Thyroid gland (tissue), 4 donors: ENCODE results near the gene HHIP.

Source experiments
- POLR2A ChIP-seq, 2 donors: fragments of 450-650 bp; IDR thresholded peaks; one replicate each; pipeline ENCODE4 v1.6.1; 2017; ENCODE audit warnings: antibody characterized with exemption in 2 of 2, mild to moderate bottlenecking in 2 of 2, moderate library complexity in 1 of 2
- TF ChIP-seq, protein P1 (sequence below), 6 experiments: fragments of 200-600 bp in 3 of 6; fragments of 450-650 bp in 3 of 6; sonication (generic) in 3 of 6; IDR thresholded peaks; one replicate each; pipeline ENCODE4 v1.5.1; 2016 to 2019; ENCODE audit warnings: antibody characterized with exemption in 6 of 6, mild to moderate bottlenecking in 2 of 6, inconsistent platforms in 1 of 6, moderate library complexity in 1 of 6

DNA sequence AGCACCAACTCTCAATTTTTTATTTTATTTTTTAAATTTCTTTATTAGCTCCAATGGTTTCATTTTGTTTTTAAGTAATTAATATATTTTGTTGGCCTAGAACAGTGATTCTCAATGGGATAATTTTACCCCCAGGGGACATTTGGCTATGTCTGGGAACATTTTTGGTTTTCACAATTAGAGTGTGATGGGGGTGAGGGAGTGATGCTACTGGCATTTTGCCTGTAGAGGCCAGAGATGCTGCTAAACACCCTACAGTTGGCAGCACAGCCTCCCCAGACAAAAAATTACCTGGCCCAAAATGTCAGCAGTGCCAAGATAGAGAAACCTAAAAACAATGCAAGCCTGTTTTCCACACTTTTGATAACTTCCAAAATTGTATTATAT, 64.6 kb downstream of the HHIP start:
- TF ChIP-seq, protein P1, sequence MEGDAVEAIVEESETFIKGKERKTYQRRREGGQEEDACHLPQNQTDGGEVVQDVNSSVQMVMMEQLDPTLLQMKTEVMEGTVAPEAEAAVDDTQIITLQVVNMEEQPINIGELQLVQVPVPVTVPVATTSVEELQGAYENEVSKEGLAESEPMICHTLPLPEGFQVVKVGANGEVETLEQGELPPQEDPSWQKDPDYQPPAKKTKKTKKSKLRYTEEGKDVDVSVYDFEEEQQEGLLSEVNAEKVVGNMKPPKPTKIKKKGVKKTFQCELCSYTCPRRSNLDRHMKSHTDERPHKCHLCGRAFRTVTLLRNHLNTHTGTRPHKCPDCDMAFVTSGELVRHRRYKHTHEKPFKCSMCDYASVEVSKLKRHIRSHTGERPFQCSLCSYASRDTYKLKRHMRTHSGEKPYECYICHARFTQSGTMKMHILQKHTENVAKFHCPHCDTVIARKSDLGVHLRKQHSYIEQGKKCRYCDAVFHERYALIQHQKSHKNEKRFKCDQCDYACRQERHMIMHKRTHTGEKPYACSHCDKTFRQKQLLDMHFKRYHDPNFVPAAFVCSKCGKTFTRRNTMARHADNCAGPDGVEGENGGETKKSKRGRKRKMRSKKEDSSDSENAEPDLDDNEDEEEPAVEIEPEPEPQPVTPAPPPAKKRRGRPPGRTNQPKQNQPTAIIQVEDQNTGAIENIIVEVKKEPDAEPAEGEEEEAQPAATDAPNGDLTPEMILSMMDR (IDR thresholded peaks at IDR 0.05) = no peak
- no peak for TF ChIP-seq POLR2A (IDR thresholded peaks at IDR 0.05)
